HL-60/S4 treated with retinoic acid at 250 ng/mL for 4 days and 3 days (cell line): ENCODE data around the gene ZBTB20.

Source experiments
- in situ Hi-C: fragments of 300-500 bp; cut with MboI; formaldehyde crosslinking; loops from 2 replicates; pipeline ENCODE4 v1.7.0; 2022; ENCODE audit warnings: low sequenced_read_pairs

ZBTB20 gene

DNA sequence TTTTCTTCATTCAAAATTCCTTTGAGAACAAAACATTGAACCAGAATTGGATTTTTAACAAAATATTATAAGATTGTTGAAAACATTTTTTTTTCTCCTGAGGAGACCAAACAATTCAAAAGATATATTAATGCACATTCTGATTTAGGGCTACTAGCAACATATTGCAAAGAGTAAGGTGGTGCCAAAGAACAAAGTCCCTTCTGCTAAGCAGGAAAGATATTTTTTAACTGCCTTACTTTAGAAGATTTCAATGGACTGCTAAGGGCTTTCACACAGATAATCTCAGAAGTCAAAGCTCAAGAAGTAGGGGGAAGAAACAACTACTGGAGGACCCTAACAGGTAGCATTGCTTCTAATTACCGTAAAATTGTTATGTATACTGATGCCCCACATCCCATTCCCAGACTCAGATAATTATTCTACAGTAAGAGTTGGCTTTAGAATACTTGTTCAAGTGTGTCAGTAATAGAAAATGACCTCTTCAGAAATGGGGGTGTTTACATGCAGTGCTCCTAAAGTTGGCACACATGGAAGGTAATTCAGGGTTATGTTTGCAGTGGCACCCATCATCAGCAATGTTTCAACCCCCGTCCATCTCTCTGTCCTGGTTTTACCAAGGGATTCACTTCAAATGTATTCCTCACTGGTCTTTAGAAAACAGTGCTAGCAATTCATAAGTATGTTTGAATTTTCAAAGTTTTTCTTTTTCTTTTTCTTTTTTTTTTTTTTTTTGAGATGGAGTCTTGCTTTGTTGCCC is 354.7 kb downstream of the ZBTB20 start:
- in situ Hi-C loops, result no loop called here

DNA sequence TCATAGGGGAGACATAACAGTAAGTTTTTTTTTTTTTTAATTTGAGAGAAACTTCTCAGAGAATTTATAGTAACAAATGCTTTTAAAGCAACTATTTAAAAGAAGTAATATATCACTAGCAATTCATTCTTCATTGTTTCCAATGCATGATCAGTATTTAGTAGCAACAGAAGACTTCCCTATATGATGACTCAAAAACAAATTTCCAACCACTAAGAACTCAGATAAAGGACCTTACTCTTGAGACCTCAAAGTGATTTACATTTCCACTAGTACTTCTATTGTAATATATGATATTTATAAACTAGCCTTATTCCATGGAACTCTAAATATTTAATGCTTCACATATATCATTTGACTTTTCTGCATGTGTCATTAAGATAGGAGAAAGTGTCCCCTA is 356.3 kb downstream of the ZBTB20 start:
- in situ Hi-C loops, result no loop called here

GRCh38 chr3:114789803-114790202 is 357.3 kb downstream of the ZBTB20 start:
- in situ Hi-C loops, result no loop called here

- in situ Hi-C loops, result no loop called here
Measured at GRCh38 chr3:114775395-114775794, 371.7 kb downstream of the ZBTB20 start.

GRCh38 chr3:114770874-114771273 is 376.2 kb downstream of the ZBTB20 start:
- in situ Hi-C loops, result no loop called here

GRCh38 chr3:114764056-114764492 is 383.0 kb downstream of the ZBTB20 start:
- in situ Hi-C loops, result no loop called here

DNA sequence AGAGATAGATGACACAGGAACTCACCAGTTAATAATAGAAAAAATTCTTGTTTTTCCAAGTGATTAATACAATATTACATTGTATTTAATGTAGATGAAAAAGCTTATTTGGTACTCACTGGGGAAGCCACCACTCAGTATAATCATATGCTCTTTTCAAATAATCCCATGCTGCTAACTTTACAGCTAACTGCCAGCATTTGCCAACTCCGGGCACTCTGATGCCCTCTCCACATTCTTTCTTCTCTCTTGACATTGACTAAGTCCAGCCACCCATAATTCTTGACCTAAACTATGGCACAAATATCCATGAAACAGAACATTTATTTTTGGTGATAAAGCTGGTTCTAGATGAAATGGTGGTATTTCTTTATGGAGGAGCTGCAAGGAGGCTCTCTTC is 384.9 kb downstream of the ZBTB20 start:
- in situ Hi-C loops, result no loop called here

DNA sequence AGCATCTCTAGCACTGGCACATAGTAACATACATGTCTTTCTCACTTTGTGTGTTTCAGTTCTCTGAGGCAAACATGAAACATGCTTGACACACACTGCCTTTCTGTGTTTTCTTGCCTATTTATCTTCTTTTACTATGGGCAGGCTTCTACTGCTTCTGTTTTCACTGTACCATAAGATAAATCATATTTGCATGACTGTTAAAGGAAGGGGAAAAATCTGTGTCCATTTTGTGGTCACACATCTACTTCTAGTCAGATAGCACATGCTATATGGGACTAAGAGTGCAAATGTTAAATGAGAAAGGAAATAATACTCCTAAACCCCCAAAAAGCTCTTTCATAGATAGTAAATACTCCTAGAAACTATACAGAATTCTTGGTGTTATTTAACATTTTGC is 386.4 kb downstream of the ZBTB20 start:
- in situ Hi-C loops, result no loop called here

DNA sequence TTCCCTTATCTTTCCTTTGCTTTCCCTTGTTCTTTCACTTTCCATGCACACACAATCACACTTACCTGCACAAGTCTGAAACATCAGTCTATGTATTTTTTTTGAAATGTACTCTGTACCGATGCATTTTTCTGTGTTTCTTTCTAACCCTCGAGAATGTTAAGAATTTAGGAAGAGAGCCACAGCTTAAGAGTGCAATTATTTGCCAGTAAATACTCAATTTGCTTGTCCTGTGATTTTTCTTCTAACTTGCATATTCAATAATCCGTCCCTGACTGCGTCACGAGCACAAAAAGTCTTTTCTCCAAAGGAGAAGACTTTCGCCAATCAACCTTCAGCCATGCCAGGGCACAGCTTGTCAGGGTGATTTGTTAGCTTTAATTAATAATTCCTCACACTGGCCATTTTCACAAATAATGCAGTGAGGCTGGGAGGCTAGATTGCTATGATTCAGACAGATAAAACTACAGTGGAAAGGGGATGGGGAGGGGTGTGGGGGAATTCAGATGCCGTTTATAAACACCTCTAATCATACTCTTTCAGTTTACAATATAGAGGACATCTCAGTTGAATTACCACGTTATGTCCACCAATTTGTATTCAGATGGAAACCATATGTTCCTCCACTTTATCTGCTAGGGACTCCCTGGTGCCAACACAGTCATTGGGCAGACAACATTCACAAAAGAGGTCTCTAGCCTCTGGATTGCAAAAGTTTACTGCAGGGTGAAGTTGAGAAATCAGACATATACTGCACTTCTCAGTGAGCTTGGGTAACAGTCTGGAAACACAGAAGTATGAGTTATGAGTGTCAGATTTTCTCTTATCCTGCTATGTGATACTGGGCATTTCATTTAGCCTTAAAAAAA is 388.0 kb downstream of the ZBTB20 start:
- in situ Hi-C loops, result no loop called here

DNA sequence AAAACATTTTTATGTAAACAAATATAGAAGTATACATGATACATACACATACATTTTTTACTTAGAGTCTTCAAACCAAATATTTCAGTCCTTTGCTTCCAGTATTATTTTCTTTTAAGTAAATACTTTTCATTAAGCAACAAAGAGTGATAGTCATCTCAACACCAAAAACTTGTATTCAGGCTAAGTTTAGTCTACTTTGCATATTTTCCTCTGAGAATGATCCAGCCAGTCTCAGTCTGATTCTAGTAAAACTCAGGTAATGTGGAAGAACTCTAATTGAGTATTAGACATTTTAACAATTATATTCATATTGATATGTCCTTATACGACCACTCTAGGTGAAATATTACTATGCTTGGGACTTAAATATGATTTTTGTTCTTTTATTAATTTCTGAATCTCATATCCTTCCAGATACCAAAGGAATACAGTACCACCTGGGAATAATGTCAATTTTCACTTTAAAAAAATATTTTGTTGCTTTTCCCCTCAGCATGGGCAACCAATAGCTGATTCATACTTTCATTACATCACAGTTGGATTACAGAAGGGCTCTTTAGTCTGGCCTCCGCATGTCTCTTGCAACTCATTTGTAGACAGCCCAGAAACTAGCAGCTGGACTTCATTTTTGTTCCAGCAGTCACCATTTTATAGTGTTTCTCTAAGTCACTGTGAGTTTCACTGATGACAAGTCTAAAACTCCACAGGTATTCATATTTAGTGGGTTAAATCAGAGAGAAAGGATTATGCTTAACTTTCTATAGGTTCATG is 390.4 kb downstream of the ZBTB20 start:
- in situ Hi-C loops, result no loop called here

DNA sequence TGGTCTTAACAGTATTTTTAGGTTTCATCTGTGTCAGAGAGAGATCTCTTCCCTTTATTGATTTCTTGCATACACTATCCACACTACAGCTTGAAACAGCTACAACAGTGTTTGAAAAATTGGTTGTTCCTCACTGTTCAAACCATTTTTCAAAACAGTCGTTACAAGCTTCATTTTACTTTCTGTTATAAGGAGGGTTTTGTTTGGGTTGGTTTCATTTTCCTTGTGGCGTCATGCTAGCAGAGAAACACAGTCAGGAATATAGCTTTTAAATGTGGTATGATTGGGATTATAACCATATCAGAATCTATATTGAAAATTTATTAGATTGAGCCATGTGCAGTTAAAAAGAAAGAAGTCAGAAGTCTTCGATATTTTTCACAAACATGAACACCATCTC is 400.6 kb downstream of the ZBTB20 start:
- in situ Hi-C loops, result no loop called here

GRCh38 chr3:114745322-114746240 is 401.5 kb downstream of the ZBTB20 start:
- in situ Hi-C loops, result no loop called here

DNA sequence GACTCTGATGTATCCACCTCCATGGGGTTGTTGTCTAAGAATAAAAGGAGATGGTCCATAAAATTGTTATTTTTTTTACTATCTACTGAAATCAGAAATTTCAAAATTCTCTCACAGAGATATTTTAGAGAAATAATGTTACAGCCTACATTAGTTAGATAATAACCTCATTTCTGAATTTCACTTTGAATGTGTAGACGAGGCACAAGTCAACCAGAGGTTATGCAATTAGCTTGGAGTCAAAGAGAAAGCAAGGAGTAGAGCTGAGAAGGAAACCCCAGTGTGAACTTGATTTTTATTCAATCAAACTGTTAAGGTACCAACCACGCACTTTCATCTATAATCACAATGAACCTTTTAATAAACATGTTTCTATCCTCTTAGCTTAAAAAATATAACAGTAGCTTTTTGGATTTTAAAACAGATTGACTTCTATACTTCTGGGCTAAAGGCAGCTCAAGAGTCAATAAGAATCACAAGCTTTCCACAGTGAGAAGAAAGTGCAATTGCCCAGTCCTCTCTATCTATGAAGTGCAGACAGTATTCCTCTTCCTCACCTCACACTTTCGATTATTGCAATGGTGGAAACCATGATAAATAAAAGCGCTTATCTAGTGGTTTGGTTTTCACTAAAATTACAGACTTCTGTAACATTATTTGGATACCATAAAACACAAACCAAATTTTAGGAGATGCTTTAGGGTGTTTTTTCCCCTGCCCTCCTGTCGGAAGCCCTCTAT is 403.2 kb downstream of the ZBTB20 start:
- in situ Hi-C loops, result no loop called here

GRCh38 chr3:114741066-114741465 is 406.0 kb downstream of the ZBTB20 start:
- in situ Hi-C loops, result no loop called here

DNA sequence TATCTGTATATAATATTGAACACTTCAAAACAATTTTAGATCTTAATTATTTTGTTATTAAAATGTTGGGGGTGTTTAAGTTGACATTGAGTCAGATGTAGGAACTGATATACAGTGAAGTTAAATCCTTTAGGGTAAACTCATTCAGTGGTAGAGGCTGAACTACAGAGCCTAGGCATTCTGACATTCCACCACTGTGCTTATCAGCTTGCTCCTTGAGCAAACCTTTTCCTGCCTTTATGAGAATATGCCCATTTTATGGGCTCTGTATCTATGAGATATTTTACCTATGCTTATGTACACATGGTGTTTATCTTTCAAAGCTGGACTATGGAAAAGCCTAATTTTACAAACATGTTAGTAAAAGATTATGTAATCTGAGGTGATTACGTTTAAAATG is 407.5 kb downstream of the ZBTB20 start:
- in situ Hi-C loops, result no loop called here

DNA sequence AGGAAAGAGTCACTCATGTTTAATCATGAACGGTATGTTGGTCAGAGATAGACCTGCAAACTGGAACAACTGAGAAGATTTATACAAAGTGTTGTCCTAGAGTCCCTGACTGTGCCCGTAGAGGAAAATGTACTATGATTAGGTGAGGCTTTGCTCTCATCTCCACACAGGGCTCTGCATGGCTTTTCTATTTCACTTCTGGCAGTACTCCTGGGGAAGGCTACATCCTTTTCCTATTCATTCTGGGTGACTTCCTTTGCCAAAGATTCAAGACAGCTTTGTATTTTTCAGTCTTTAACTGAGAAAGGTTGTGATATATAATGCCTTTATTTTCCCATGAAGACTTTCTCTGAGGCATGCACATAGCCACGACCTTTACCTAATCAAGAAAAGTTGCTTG is 414.7 kb downstream of the ZBTB20 start:
- in situ Hi-C loops, result no loop called here

- in situ Hi-C loops, result no loop called here
Measured at GRCh38 chr3:114730397-114730796, 416.7 kb downstream of the ZBTB20 start.

DNA sequence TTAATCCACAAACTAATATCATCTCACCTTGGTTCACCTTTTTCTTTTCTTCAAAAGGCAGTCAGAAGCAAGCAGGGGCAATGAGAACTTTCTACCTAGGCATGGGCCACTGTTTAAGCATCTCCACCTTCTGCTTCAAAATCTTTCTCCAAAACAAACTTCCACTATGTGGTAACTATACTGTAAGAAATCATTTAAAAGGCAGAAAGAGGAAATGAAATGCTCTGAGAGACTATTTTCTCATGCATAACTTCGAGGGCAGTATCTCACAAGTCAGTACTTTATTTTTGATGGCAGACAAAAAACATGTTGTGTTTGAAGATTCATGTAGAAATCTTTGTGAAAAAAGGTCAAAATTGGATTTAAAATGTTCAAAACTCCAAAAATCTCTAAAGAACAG is 419.7 kb downstream of the ZBTB20 start:
- in situ Hi-C loops, result no loop called here

GRCh38 chr3:114725966-114726365 is 421.1 kb downstream of the ZBTB20 start:
- in situ Hi-C loops, result no loop called here

DNA sequence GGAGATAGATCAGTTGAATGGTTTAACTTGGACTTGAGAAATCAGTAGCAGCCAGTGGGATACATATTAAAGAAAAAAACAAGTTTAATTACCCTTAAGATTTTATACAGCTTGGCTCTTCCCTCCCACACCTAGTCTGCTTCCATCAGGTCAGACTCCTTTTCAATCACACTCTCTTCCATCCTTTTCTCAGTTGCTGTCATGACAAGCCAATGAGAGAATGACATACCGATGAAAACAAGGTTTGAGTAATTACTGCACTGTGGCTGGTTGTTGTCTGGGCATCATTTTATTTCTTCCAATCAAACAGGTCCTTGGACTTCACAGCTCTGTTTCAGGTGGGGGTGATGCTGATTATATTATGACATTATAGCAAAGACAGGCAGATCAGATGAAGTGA is 424.6 kb downstream of the ZBTB20 start:
- in situ Hi-C loops, result no loop called here
